OCI-LY3 (cell line): Measurements from ENCODE around the gene LEPROT.

Experiments
- CTCF ChIP-seq: fragments of 200-600, 300-600 bp; sonication (generic); IDR thresholded peaks from 2 replicates; pipeline ENCODE4 v1.5.1; 2014; ENCODE audit warnings: antibody characterized with exemption, low read length, low read depth
- EZH2phosphoT487 ChIP-seq: fragments of 200-600 bp; shearing (Covaris generic); IDR thresholded peaks from 2 replicates; pipeline ENCODE4 v1.6.1; 2018; ENCODE audit warnings: antibody characterized with exemption, mixed run types, low read depth

GRCh38 chr1:65393928-65394327 is 26.5 kb upstream of the LEPROT start:
- TF ChIP-seq EZH2phosphoT487 (no peak), CTCF (no peak)
